ENCODE measurements around the gene BGLAP. TPM values are rescaled to one million over a fixed set of nuclear protein-coding genes. Genes with fewer than 3 reads are reported as not detected.

BGLAP gene
- total RNA-seq, 4 donors from 2014 or later: 0.68 to 0.94 TPM; not detected in 2

- TF ChIP-seq CTCF (IDR thresholded peaks at IDR 0.05; ENCODE audit: low read depth): no peak
These were observed 17.8 kb downstream of the BGLAP start for GRCh38 chr1:156259805-156260204.

GRCh38 chr1:156260896-156261295 is 18.9 kb downstream of the BGLAP start:
- TF ChIP-seq CTCF (IDR thresholded peaks at IDR 0.05; ENCODE audit: low read depth): no peak

GRCh38 chr1:156262461-156263287 is 20.7 kb downstream of the BGLAP start:
- no peak for TF ChIP-seq CTCF (IDR thresholded peaks at IDR 0.05; ENCODE audit: low read depth)

GRCh38 chr1:156263288-156263655 is 21.3 kb downstream of the BGLAP start:
- no peak for TF ChIP-seq CTCF (IDR thresholded peaks at IDR 0.05; ENCODE audit: low read depth)

GRCh38 chr1:156266051-156266450 is 24.1 kb downstream of the BGLAP start:
- no peak for TF ChIP-seq CTCF (IDR thresholded peaks at IDR 0.05; ENCODE audit: low read depth)

GRCh38 chr1:156268336-156268735 is 26.4 kb downstream of the BGLAP start:
- no peak for TF ChIP-seq CTCF (IDR thresholded peaks at IDR 0.05; ENCODE audit: low read depth)

GRCh38 chr1:156270314-156270713 is 28.3 kb downstream of the BGLAP start:
- no peak for TF ChIP-seq CTCF (IDR thresholded peaks at IDR 0.05; ENCODE audit: low read depth)
